Natural killer cell (primary cell): ENCODE results near the gene PLAGL1. TPM values are rescaled to one million over a fixed set of nuclear protein-coding genes. Genes with fewer than 3 reads are reported as not detected.

Source experiments
- ATAC-seq, 3 donors: fragments of 150-1000 bp in 2 of 3; fragments of 200-7000 bp in 1 of 3; cut with Tn5 transposase; 1 replicate in 1 of 3; 2 replicates in 2 of 3; pipeline ENCODE4 v1.10.0; 2021; ENCODE audit warnings: mild to moderate bottlenecking in 2 of 3, moderate library complexity in 2 of 3
- DNase-seq, 2 donors: peaks; one replicate each; pipeline versions ENCODE4 v3.0.0 to v3.0.0-alpha.2; 2013 to 2021; ENCODE audit warnings: mixed read lengths in 1 of 2
- H3K27ac ChIP-seq: one replicate; pipeline ENCODE4 v1.5.1; 2013; ENCODE audit warnings: mild to moderate bottlenecking, low read length
- H3K27me3 ChIP-seq: one replicate; pipeline ENCODE4 v1.6.1; 2013; ENCODE audit warnings: low read length; ENCODE audit not compliant: control insufficient read depth, insufficient read depth
- H3K36me3 ChIP-seq: one replicate; pipeline ENCODE4 v1.6.1; 2013; ENCODE audit warnings: low read length; ENCODE audit not compliant: control insufficient read depth, insufficient read depth
- H3K4me1 ChIP-seq: one replicate; pipeline ENCODE4 v1.6.1; 2013; ENCODE audit warnings: low read length; ENCODE audit not compliant: control insufficient read depth, insufficient read depth
- H3K4me3 ChIP-seq: one replicate; pipeline ENCODE4 v1.5.1; 2013; ENCODE audit warnings: low read length
- H3K9me3 ChIP-seq: one replicate; pipeline ENCODE4 v1.6.1; 2013; ENCODE audit warnings: low read length; ENCODE audit not compliant: control insufficient read depth, insufficient read depth
- H3K27ac Mint-ChIP-seq, 2 donors: one replicate each; pipeline ENCODE4 v1.8.0; 2022; ENCODE audit warnings: mild to moderate bottlenecking in 2 of 2, mixed read lengths in 2 of 2, moderate library complexity in 1 of 2
- H3K27me3 Mint-ChIP-seq, 2 donors: one replicate each; pipeline ENCODE4 v1.8.0; 2022; ENCODE audit warnings: low read depth in 2 of 2, mixed read lengths in 2 of 2
- H3K36me3 Mint-ChIP-seq: one replicate; pipeline ENCODE4 v1.8.0; 2022; ENCODE audit warnings: mixed read lengths
- H3K4me1 Mint-ChIP-seq, 2 donors: one replicate each; pipeline ENCODE4 v1.8.0; 2022; ENCODE audit warnings: mixed read lengths in 2 of 2
- H3K4me3 Mint-ChIP-seq: one replicate; pipeline ENCODE4 v1.8.0; 2022; ENCODE audit warnings: mild to moderate bottlenecking, moderate library complexity, mixed read lengths
- H3K9me3 Mint-ChIP-seq, 2 donors: one replicate each; pipeline ENCODE4 v1.8.0; 2022; ENCODE audit warnings: mixed read lengths in 2 of 2
- CTCF ChIP-seq: fragments of 200-600 bp; IDR thresholded peaks from one replicate; pipeline ENCODE4 v1.8.0; 2022; ENCODE audit warnings: antibody characterized with exemption
- WGBS: methylation state at CpG from one replicate; pipeline ENCODE4 v1.1.7; 2013; ENCODE audit warnings: missing lambda C conversion rate; ENCODE audit not compliant: insufficient coverage; 5-methylcytosine and 5-hydroxymethylcytosine counted together
- intact Hi-C: fragments of 100-400 bp; cut with micrococcal nuclease; formaldehyde crosslinking; loops from one replicate; pipeline ENCODE4 v1.14.2; 2022
- total RNA-seq, 4 donors: library from RNA; stranded (reverse); fragments of 120-200 nt in 1 of 4; gene quantifications; one replicate each; pipeline versions ENCODE4 v1.2.3 to v1.2.4, GENCODE V29; 2013 to 2022

Gene PLAGL1
- total RNA-seq, 3 donors from 2014 or later (not counting 1 experiment from before 2014, with no cell fraction given), result 4.9 to 12.2 (median 6.8) TPM

GRCh38 chr6:143912671-143913070, 95.4 kb downstream of the PLAGL1 start:
- Histone ChIP-seq H3K36me3 (no peaks in the 10 kb centered on the region), H3K4me3 (no peak overlapping the region), H3K9me3 (peaks cover 6% of the 10 kb centered on the region), H3K27me3 (no peaks in the 10 kb centered on the region), H3K27ac (no peak overlapping the region), H3K4me1 (no peaks in the 10 kb centered on the region)
- no peak overlapping the region for H3K27ac Mint-ChIP-seq
- peaks cover 0 to 2% of the 10 kb centered on the region in 2 donors for H3K27me3 Mint-ChIP-seq
- intact Hi-C loops, result no loop called here
- WGBS, result 78% methylated on average over 1 of the region's 1 CpG
- H3K9me3 Mint-ChIP-seq, result peaks cover 3 to 18% of the 10 kb centered on the region in 2 donors
- H3K36me3 Mint-ChIP-seq, result peaks cover 25% of the 10 kb centered on the region
- ATAC-seq (no peak), DNase-seq (no peak)
- no peak for TF ChIP-seq CTCF
- no peak overlapping the region for H3K4me3 Mint-ChIP-seq
- no peaks in the 10 kb centered on the region for H3K4me1 Mint-ChIP-seq

GRCh38 chr6:143911028-143911427, 97.0 kb downstream of the PLAGL1 start:
- no peaks in the 10 kb centered on the region for H3K36me3 ChIP-seq
- intact Hi-C loops, result no loop called here
- TF ChIP-seq CTCF, result no peak
- H3K4me3 ChIP-seq, result no peak overlapping the region
- H3K27ac Mint-ChIP-seq, result no peak overlapping the region
- H3K4me1 Mint-ChIP-seq, result no peaks in the 10 kb centered on the region
- H3K27me3 Mint-ChIP-seq, result peaks cover 0 to 2% of the 10 kb centered on the region in 2 donors
- no peak for DNase-seq
- no peak overlapping the region for H3K27ac ChIP-seq
- no peaks in the 10 kb centered on the region for H3K27me3 ChIP-seq
- H3K36me3 Mint-ChIP-seq, result peaks cover 25% of the 10 kb centered on the region
- no peaks in the 10 kb centered on the region for H3K4me1 ChIP-seq
- no peak overlapping the region for H3K4me3 Mint-ChIP-seq
- H3K9me3 ChIP-seq, result peaks cover 6% of the 10 kb centered on the region
- WGBS, result 100% methylated on average over 1 of the region's 1 CpG
- H3K9me3 Mint-ChIP-seq, result peaks cover 3 to 14% of the 10 kb centered on the region in 2 donors
- ATAC-seq, result no peak

- no peak for ATAC-seq
- Histone ChIP-seq H3K4me3 (no peak overlapping the region), H3K27me3 (no peaks in the 10 kb centered on the region), H3K27ac (no peak overlapping the region), H3K9me3 (no peaks in the 10 kb centered on the region), H3K36me3 (no peaks in the 10 kb centered on the region), H3K4me1 (no peaks in the 10 kb centered on the region)
- no peaks in the 10 kb centered on the region for H3K4me1 Mint-ChIP-seq
- H3K36me3 Mint-ChIP-seq, result no peaks in the 10 kb centered on the region
- intact Hi-C loops, result no loop called here
- H3K27me3 Mint-ChIP-seq, result no peaks in the 10 kb centered on the region
- TF ChIP-seq CTCF, result no peak
- WGBS, result 88% methylated on average over 2 of the region's 2 CpGs
- no peaks in the 10 kb centered on the region for H3K9me3 Mint-ChIP-seq
- no peak for DNase-seq
- H3K27ac Mint-ChIP-seq, result no peak overlapping the region
- no peak overlapping the region for H3K4me3 Mint-ChIP-seq
Observed at GRCh38 chr6:143902827-143903226, 105.2 kb downstream of the PLAGL1 start.
